GM12892 (cell line): ENCODE data around the gene CCDC149.

ENCODE experiments used
- POLR2A ChIP-seq: IDR thresholded peaks from 2 replicates; pipeline ENCODE4 v1.6.1; 2011; ENCODE audit warnings: low read depth, low read length, control low read depth
- POLR2AphosphoS5 ChIP-seq: IDR thresholded peaks from 2 replicates; pipeline ENCODE4 v1.6.1; 2011; ENCODE audit warnings: low read depth, low read length, control low read depth
- TAF1 ChIP-seq: IDR thresholded peaks from 2 replicates; pipeline ENCODE4 v1.6.1; 2011; ENCODE audit warnings: low read depth, mild to moderate bottlenecking, control low read depth, low read length, borderline replicate concordance

DNA sequence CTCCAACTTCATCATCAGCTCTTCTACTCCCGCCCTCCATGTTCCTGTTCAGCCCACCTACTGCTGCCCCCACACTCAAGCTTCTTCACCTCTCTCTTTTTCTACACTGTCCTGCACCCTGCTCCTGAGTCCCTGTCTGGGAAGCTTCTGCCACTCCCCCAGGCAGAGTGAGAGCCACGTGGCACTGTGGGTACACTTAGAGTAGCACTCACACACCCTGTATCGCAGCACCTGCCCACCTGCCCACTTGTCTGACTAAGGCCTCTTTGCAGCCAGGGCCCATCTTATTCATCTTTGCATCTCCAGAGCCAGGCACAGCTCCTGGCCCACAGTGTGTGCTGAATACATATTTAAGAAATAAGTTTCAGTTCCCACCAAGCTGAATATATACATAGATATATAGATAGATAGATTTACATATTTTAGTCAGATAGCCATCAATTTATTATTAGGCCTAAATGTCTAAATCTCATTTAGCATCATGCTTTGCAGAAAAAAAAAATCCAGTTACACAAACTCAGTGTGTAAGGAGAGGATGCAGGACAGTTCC, 24.9 kb downstream of the CCDC149 start:
- no peak for TF ChIP-seq POLR2AphosphoS5
- no peak for TF ChIP-seq POLR2A
- TF ChIP-seq TAF1 = no peak
